Caco-2 (cell line): ENCODE measurements around the gene SPECC1L. TPM values are rescaled to one million over a fixed set of nuclear protein-coding genes. Genes with fewer than 3 reads are reported as not detected.

Source experiments
- BruUV-seq: library from RNA; stranded (reverse); fragments of 400-500 nt; replicated peaks from 2 replicates; lab custom pipeline; 2021; lab: Mats Ljungman, UMichigan
- CTCF ChIA-PET: fragments of 300-600 bp; sonication (Branson Sonifier 250); formaldehyde crosslinking; loops from one replicate; lab custom pipeline; 2022; ENCODE audit warnings: antibody characterized with exemption; lab: Charles Lee
- POLR2A ChIA-PET: fragments of 300-600 bp; sonication (Branson Sonifier 250); formaldehyde crosslinking; loops from one replicate; lab custom pipeline; 2022; ENCODE audit warnings: antibody characterized with exemption; lab: Charles Lee
- DNase-seq, 2 experiments: peaks; one replicate each; pipeline versions ENCODE4 v3.0.0 to v3.0.0-alpha.2; 2020 to 2022
- H3K27me3 ChIP-seq: replicated peaks from 2 replicates; pipeline ENCODE4 v1.6.0; 2011; ENCODE audit warnings: low read length; ENCODE audit not compliant: control insufficient read depth, insufficient read depth
- H3K36me3 ChIP-seq: 2 replicates; pipeline ENCODE4 v1.5.1; 2011; ENCODE audit warnings: low read length; ENCODE audit not compliant: control insufficient read depth, insufficient read depth
- H3K4me1 ChIP-seq: fragments of 250-450 bp; sonication (Bioruptor Pico); 2 replicates; pipeline ENCODE4 v1.5.1; 2020; ENCODE audit warnings: mild to moderate bottlenecking
- H3K4me3 ChIP-seq: 2 replicates; pipeline ENCODE4 v1.5.1; 2011; ENCODE audit warnings: low read depth, mild to moderate bottlenecking, control low read depth, low read length
- H3K9me3 ChIP-seq: fragments of 250-450 bp; sonication (Bioruptor Pico); 2 replicates; pipeline ENCODE4 v1.5.1; 2020; ENCODE audit warnings: mild to moderate bottlenecking, moderate library complexity
- H3K27ac Mint-ChIP-seq: one replicate; pipeline ENCODE4 v1.8.0; 2022; ENCODE audit warnings: mixed read lengths; ENCODE audit not compliant: unreplicated experiment
- H3K27me3 Mint-ChIP-seq: one replicate; pipeline ENCODE4 v1.8.0; 2022; ENCODE audit warnings: mixed read lengths; ENCODE audit not compliant: insufficient read depth, unreplicated experiment
- H3K36me3 Mint-ChIP-seq: one replicate; pipeline ENCODE4 v1.8.0; 2022; ENCODE audit warnings: mild to moderate bottlenecking, mixed read lengths; ENCODE audit not compliant: insufficient read depth, unreplicated experiment
- H3K4me1 Mint-ChIP-seq: one replicate; pipeline ENCODE4 v1.8.0; 2022; ENCODE audit warnings: low read depth, mixed read lengths; ENCODE audit not compliant: unreplicated experiment
- H3K4me3 Mint-ChIP-seq: one replicate; pipeline ENCODE4 v1.8.0; 2022; ENCODE audit warnings: mild to moderate bottlenecking, moderate library complexity, mixed read lengths; ENCODE audit not compliant: unreplicated experiment
- H3K9me3 Mint-ChIP-seq: one replicate; pipeline ENCODE4 v1.8.0; 2022; ENCODE audit warnings: mixed read lengths; ENCODE audit not compliant: unreplicated experiment
- intact Hi-C: fragments of 100-400 bp; cut with micrococcal nuclease; formaldehyde crosslinking; loops from one replicate; pipeline ENCODE4 v1.10.0; 2022; ENCODE audit not compliant: unreplicated experiment
- total RNA-seq: library from RNA; stranded (reverse); gene quantifications from 2 replicates; pipeline ENCODE4 v1.2.3, GENCODE V29; 2022
- TF ChIP-seq, protein P1 (sequence below), 2 experiments: fragments of 200-600 bp in 1 of 2; IDR thresholded peaks; 1 replicate in 1 of 2; 2 replicates in 1 of 2; pipeline versions ENCODE4 v1.5.1 to v1.8.0; 2011 to 2022; ENCODE audit warnings: antibody characterized with exemption in 1 of 2, control low read depth in 1 of 2, inconsistent platforms in 1 of 2, low read depth in 1 of 2, low read length in 1 of 2, mild to moderate bottlenecking in 1 of 2, moderate library complexity in 1 of 2; ENCODE audit not compliant: insufficient read depth in 1 of 2, severe bottlenecking in 1 of 2, unreplicated experiment in 1 of 2

Gene SPECC1L
- total RNA-seq, 1 experiment from 2014 or later = 72.8 TPM

DNA sequence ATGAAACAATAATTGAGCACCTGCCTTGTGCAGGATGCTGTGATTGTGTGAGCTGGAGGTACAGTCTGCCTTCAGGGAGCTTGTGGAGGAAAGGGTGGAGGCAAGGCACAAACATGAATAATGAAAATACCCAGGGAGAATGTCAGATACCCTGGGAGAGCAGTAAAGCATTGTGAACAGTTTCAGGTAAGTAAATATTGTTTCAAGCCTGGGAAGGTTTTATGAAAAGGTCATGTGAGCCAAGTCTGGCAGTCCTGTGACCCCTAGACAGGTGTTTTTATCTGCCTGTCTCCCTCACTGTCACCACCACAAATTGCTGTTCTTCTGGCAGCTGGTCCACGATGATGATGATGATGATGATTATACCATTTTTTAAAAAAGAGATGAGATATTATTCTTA, 32.0 kb downstream of the SPECC1L start:
- peak in 1 of 2 experiments; percentile 33 for DNase-seq
- Histone ChIP-seq H3K27me3 (no peaks in the 10 kb centered on the region), H3K9me3 (no peaks in the 10 kb centered on the region), H3K36me3 (peaks cover 1% of the 10 kb centered on the region; the same call in 1 of the 2 replicates), H3K4me1 (peaks cover 36% of the 10 kb centered on the region), H3K4me3 (no peak overlapping the region)
- intact Hi-C loops = no loop called here
- Mint-ChIP-seq H3K36me3 (peaks cover 48% of the 10 kb centered on the region), H3K4me3 (no peak overlapping the region), H3K27ac (peak overlapping the region; percentile 45), H3K9me3 (peaks cover 9% of the 10 kb centered on the region), H3K27me3 (no peaks in the 10 kb centered on the region), H3K4me1 (peaks cover 19% of the 10 kb centered on the region)
- ChIA-PET POLR2A (no interaction called here), CTCF (no interaction called here)
- no TSS peak for BruUV-seq
- TF ChIP-seq, protein P1, sequence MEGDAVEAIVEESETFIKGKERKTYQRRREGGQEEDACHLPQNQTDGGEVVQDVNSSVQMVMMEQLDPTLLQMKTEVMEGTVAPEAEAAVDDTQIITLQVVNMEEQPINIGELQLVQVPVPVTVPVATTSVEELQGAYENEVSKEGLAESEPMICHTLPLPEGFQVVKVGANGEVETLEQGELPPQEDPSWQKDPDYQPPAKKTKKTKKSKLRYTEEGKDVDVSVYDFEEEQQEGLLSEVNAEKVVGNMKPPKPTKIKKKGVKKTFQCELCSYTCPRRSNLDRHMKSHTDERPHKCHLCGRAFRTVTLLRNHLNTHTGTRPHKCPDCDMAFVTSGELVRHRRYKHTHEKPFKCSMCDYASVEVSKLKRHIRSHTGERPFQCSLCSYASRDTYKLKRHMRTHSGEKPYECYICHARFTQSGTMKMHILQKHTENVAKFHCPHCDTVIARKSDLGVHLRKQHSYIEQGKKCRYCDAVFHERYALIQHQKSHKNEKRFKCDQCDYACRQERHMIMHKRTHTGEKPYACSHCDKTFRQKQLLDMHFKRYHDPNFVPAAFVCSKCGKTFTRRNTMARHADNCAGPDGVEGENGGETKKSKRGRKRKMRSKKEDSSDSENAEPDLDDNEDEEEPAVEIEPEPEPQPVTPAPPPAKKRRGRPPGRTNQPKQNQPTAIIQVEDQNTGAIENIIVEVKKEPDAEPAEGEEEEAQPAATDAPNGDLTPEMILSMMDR (IDR thresholded peaks at IDR 0.05; ENCODE audit: insufficient read depth in 1 of 2, low read depth in 1 of 2, low read length in 1 of 2, severe bottlenecking in 1 of 2, unreplicated experiment in 1 of 2) = no peak

DNA sequence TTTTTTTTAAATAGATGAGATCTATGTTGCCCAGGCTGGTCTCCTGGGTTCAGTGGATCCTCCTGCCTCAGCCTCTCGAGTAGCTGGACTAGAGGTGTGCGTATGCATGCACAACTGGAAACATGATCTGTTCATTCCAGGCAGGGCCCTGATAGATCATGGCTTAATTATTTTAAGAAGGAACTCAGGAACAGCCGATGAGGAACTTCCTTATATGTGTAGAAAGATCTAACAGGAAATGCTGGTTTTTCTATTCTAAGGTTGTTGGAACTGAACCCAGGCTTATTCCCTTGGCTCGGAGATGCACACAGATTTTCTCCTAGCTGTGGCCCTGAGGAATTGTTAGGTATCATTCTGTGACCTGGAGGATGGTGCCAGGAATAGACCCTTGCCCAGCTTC, 32.4 kb downstream of the SPECC1L start:
- Mint-ChIP-seq H3K4me3 (no peak overlapping the region), H3K36me3 (peaks cover 48% of the 10 kb centered on the region), H3K27ac (no peak overlapping the region), H3K9me3 (peaks cover 9% of the 10 kb centered on the region), H3K27me3 (no peaks in the 10 kb centered on the region), H3K4me1 (peaks cover 19% of the 10 kb centered on the region)
- DNase-seq = no peak
- Histone ChIP-seq H3K36me3 (peaks cover 1% of the 10 kb centered on the region; the same call in 1 of the 2 replicates), H3K9me3 (no peaks in the 10 kb centered on the region), H3K4me1 (peaks cover 36% of the 10 kb centered on the region), H3K4me3 (no peak overlapping the region), H3K27me3 (no peaks in the 10 kb centered on the region)
- BruUV-seq = no TSS peak
- TF ChIP-seq, protein P1 (IDR thresholded peaks at IDR 0.05; ENCODE audit: insufficient read depth in 1 of 2, low read depth in 1 of 2, low read length in 1 of 2, severe bottlenecking in 1 of 2, unreplicated experiment in 1 of 2) = no peak
- ChIA-PET CTCF (no interaction called here), POLR2A (no interaction called here)
- intact Hi-C loops = no loop called here

DNA sequence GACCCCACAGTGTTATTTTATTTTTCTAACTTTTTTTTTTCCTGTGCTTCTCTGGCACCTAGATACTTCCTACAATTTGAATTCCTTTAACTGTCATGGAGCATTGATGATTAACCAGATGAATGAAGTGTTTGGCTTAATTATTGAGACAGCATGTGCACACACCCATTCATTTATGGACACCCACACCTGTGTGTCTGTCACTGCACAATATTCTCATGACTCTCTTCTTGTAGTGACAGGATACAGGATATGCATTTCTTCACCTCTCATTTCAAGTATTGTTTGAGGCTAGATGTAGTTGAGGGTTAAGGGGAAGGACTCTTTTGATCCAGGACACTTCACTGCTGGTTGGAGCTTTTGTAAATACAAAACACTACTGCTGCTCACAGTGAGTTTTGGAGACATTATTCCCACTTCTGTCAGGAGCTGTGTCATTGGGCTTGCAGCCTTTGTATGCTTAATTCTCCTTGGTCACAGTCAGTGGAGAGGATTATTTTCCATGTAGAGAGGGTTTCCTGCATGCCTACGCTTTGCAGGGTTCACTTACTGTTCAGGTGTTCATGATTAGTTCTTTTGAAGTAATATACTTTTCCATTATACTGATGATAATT, 33.5 kb downstream of the SPECC1L start:
- no peak for DNase-seq
- Mint-ChIP-seq H3K4me1 (peaks cover 19% of the 10 kb centered on the region), H3K36me3 (peaks cover 57% of the 10 kb centered on the region), H3K4me3 (no peak overlapping the region), H3K9me3 (peaks cover 9% of the 10 kb centered on the region), H3K27ac (peak overlapping the region; percentile 69), H3K27me3 (no peaks in the 10 kb centered on the region)
- intact Hi-C loops = no loop called here
- CTCF ChIA-PET = no interaction called here
- Histone ChIP-seq H3K27me3 (no peaks in the 10 kb centered on the region), H3K36me3 (peaks cover 1% of the 10 kb centered on the region; the same call in 1 of the 2 replicates), H3K9me3 (no peaks in the 10 kb centered on the region), H3K4me1 (peaks cover 36% of the 10 kb centered on the region), H3K4me3 (no peak overlapping the region)
- POLR2A ChIA-PET = no interaction called here
- TF ChIP-seq, protein P1 (IDR thresholded peaks at IDR 0.05; ENCODE audit: insufficient read depth in 1 of 2, low read depth in 1 of 2, low read length in 1 of 2, severe bottlenecking in 1 of 2, unreplicated experiment in 1 of 2) = no peak
- BruUV-seq = no TSS peak
